Spinal cord (tissue), 10 donors: ENCODE results near the gene ADAMTSL4. TPM values are rescaled to one million over a fixed set of nuclear protein-coding genes. Genes with fewer than 3 reads are reported as not detected.

Experiments used
- DNase-seq, 6 donors: peaks; one replicate each; pipeline versions ENCODE4 v3.0.0 to v3.0.0-alpha.2; 2013 to 2015; ENCODE audit warnings: low spot score in 6 of 6, low read depth in 4 of 6
- H3K27ac ChIP-seq: one replicate; pipeline ENCODE4 v1.5.1; 2013; ENCODE audit warnings: low read depth, low read length, control low read depth
- H3K27me3 ChIP-seq: one replicate; pipeline ENCODE4 v1.6.1; 2013; ENCODE audit warnings: low read length; ENCODE audit not compliant: control insufficient read depth, insufficient read depth
- H3K36me3 ChIP-seq: one replicate; pipeline ENCODE4 v1.6.1; 2013; ENCODE audit warnings: low read length; ENCODE audit not compliant: control insufficient read depth, insufficient read depth
- H3K4me1 ChIP-seq: one replicate; pipeline ENCODE4 v1.6.1; 2013; ENCODE audit warnings: low read length; ENCODE audit not compliant: control insufficient read depth, insufficient read depth
- H3K4me3 ChIP-seq: one replicate; pipeline ENCODE4 v1.5.1; 2013; ENCODE audit warnings: low read depth, low read length, control low read depth
- H3K9me3 ChIP-seq: one replicate; pipeline ENCODE4 v1.6.1; 2013; ENCODE audit warnings: low read length; ENCODE audit not compliant: control insufficient read depth, insufficient read depth
- WGBS: methylation state at CpG from one replicate; pipeline ENCODE4 v1.1.5; 2013; ENCODE audit warnings: missing lambda C conversion rate; ENCODE audit not compliant: insufficient coverage; 5-methylcytosine and 5-hydroxymethylcytosine counted together
- polyA plus RNA-seq, 2 donors: library from polyadenylated mRNA; unstranded; fragments of 120-200 nt; gene quantifications; one replicate each; pipeline ENCODE4 v1.2.1, GENCODE V29; 2013; ENCODE audit not compliant: insufficient read length in 2 of 2
- total RNA-seq, 2 donors: library from RNA; depleted of rRNA in 1 of 2; stranded (reverse); fragments of 120-200 nt in 1 of 2; fragments of >200 nt in 1 of 2; gene quantifications; one replicate each; pipeline versions ENCODE4 v1.2.3 to v1.2.4, GENCODE V29; 2013 to 2014
- donor health status: healthy.

The ADAMTSL4 gene
- total and polyA plus RNA-seq, 4 donors = 2.6 to 19.1 (median 10.4) TPM

DNA sequence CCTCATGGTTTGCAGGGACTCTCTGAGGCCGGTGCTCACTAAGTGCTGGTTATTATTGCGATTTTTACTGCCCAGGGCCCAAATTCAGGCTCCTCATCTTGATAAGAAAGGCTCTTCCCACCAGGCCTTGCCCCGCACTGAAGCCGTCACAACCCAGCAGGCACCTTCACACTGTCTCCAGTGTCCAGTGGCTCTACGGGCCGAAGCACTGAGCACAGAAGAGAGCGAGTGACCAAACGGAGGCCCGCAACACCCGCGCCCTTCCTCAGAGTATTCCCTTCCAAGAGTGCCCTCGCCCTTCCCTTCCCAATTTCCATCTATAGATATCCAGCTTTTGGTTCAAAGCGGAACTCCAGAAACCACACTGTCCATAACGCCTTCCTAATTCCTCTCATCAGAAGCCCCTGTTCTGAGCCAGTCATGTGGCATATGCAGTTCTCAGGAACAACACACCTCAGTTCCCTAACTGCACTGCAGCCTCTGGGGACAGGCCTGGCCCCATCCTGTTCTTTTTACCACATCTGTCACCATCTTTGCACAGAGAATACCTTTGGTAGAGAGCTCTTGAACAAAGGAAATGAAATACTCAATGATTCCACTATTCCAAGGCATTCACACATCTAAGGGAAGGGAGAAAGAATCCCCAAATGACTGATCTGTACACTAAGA, 18.6 kb upstream of the ADAMTSL4 start:
- Histone ChIP-seq H3K27me3 (no peaks in the 10 kb centered on the region), H3K9me3 (no peaks in the 10 kb centered on the region), H3K27ac (no peak overlapping the region), H3K4me1 (peaks cover 19% of the 10 kb centered on the region), H3K36me3 (no peaks in the 10 kb centered on the region), H3K4me3 (no peak overlapping the region)
- peak in 1 of 6 donors; percentile 11 for DNase-seq
- WGBS = 94% methylated on average over 14 of the region's 14 CpGs

GRCh38 chr1:150532860-150533259, 16.3 kb upstream of the ADAMTSL4 start:
- H3K27ac ChIP-seq = peak overlapping the region; percentile 75
- no peaks in the 10 kb centered on the region for H3K9me3 ChIP-seq

DNA sequence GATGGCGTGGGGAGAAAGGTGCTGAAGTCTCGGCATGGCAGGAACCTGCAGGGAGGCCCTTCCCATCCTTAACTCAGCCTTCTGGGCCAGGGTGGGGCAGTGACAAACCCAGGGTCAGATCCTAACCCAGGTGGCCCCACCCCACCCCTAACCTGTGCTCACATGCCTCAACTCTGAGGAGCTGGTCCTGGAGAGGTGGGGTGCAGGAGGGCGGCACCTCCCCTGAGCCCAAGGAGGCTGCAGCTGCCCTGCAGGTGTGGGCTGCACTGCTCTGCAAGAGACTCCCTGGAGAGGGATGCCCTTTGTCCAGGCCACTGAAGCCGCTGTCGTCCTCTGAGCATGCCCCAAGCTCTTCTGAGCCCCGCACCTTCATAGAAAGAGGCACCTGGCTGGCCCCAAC, 15.2 kb upstream of the ADAMTSL4 start:
- Histone ChIP-seq H3K27ac (no peak overlapping the region), H3K4me1 (peaks cover 30% of the 10 kb centered on the region), H3K9me3 (no peaks in the 10 kb centered on the region), H3K27me3 (no peaks in the 10 kb centered on the region), H3K4me3 (no peak overlapping the region), H3K36me3 (peaks cover 3% of the 10 kb centered on the region)
- 76% methylated on average over 5 of the region's 6 CpGs for WGBS
- no peak for DNase-seq

More at GRCh38 chr1:150532860-150533259, 16.3 kb upstream of the ADAMTSL4 start:
- Histone ChIP-seq H3K27me3 (no peaks in the 10 kb centered on the region), H3K36me3 (peaks cover 3% of the 10 kb centered on the region), H3K4me3 (no peak overlapping the region), H3K4me1 (peaks cover 24% of the 10 kb centered on the region)
- 44% methylated on average over 5 of the region's 5 CpGs for WGBS
- DNase-seq = peak in 1 of 6 donors; percentile 38

DNA sequence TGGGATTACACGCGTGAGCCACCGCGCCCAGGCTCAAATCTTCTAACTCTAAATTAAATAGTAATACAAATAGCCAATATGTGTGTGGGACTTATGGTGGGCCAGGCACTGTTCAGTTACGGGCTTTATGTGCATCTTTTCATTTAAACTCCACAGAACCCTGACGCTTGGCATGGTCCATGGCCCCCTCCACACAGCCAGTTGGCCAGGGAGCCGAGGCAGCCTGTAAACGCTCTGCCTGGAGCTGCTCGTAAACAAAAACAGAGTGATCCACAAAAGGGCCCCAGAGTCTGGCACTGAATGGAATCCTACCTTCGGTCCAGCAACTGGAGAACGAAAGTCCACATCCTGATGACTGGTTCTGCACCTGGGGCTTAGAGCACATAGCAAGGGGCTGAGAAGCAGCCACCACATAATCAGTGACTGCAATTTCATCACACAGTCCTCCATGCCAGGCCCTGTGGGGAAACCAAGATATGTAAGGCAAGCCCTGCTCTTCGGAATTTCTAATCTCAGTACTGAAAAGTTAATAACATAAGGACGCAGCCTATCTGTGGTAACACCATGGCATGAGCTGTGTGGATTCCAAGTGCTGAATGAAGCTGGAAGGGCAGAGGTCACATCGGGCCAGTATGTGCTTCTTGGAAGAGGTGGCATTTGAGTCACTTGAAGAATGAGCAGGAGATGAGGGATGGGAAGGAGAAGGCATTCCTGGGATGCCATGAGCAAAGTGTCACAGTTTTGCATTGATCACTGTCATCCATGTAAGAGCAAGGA, 13.5 kb upstream of the ADAMTSL4 start:
- H3K27ac ChIP-seq = no peak overlapping the region
- H3K36me3 ChIP-seq = peaks cover 3% of the 10 kb centered on the region
- no peaks in the 10 kb centered on the region for H3K27me3 ChIP-seq
- peaks cover 28% of the 10 kb centered on the region for H3K4me1 ChIP-seq
- H3K9me3 ChIP-seq = no peaks in the 10 kb centered on the region
- 62% methylated on average over 8 of the region's 14 CpGs for WGBS
- H3K4me3 ChIP-seq = no peak overlapping the region
- DNase-seq = peak in 1 of 6 donors; percentile 13

DNA sequence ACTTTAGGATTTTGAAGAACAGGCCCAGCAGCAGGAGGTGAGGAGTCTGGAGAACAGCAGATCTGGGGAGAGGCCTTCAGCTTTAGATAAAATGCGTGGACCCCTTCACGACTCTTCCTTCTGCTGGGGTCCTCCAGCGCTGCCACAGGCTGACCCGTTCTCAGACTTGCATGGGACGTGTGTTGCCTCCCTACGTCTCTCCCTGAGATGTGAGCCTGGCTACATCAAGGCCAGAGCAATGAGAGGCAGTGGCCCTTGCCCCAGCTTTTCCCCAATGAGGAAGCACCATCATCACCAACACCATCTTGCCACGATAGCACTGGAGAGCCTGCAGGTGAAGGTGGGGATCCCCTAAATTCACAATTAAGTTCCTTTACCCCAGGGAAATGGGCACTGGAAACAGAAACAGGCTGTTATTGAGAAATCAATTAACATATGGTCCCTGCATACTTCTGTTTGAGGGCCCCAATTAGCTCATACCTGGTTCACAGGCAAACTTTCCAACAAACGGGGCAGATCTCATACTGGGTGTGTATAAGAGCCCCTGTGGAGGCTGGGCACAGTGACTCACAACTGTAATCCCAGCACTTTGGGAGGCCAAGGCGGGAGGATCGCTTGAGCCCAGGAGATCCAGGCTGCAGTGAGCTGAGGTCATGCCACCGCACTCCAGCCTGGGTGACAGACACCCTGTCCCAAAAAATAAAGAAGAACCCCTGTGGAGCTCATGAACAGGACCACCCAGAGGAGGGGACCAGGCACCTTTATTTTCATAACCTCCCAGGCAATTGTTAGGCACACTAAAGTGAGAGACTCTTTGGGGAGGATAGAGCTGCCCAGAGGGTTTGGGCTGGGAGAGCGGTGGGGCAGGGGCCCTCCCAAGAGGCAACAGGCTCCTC, 12.1 kb upstream of the ADAMTSL4 start:
- H3K4me1 ChIP-seq = peaks cover 22% of the 10 kb centered on the region
- H3K4me3 ChIP-seq = no peak overlapping the region
- WGBS = 90% methylated on average over 11 of the region's 12 CpGs
- H3K36me3 ChIP-seq = peaks cover 3% of the 10 kb centered on the region
- H3K27me3 ChIP-seq = no peaks in the 10 kb centered on the region
- DNase-seq = no peak
- no peaks in the 10 kb centered on the region for H3K9me3 ChIP-seq
- H3K27ac ChIP-seq = peak overlapping the region; percentile 7

GRCh38 chr1:150537732-150538684, 11.2 kb upstream of the ADAMTSL4 start:
- 76% methylated on average over 13 of the region's 17 CpGs for WGBS
- Histone ChIP-seq H3K4me1 (peaks cover 13% of the 10 kb centered on the region), H3K36me3 (peaks cover 3% of the 10 kb centered on the region), H3K27me3 (no peaks in the 10 kb centered on the region), H3K9me3 (no peaks in the 10 kb centered on the region), H3K4me3 (no peak overlapping the region), H3K27ac (peak overlapping the region; percentile 74)
- DNase-seq = no peak

- Histone ChIP-seq H3K9me3 (no peaks in the 10 kb centered on the region), H3K4me3 (no peak overlapping the region), H3K27ac (no peak overlapping the region), H3K4me1 (peaks cover 8% of the 10 kb centered on the region), H3K36me3 (no peaks in the 10 kb centered on the region), H3K27me3 (peaks cover 4% of the 10 kb centered on the region)
- peak in 1 of 6 donors; percentile 64 for DNase-seq
- WGBS = 37% methylated on average over 8 of the region's 13 CpGs
These were observed 5.6 kb upstream of the ADAMTSL4 start for GRCh38 chr1:150543500-150544143.

DNA sequence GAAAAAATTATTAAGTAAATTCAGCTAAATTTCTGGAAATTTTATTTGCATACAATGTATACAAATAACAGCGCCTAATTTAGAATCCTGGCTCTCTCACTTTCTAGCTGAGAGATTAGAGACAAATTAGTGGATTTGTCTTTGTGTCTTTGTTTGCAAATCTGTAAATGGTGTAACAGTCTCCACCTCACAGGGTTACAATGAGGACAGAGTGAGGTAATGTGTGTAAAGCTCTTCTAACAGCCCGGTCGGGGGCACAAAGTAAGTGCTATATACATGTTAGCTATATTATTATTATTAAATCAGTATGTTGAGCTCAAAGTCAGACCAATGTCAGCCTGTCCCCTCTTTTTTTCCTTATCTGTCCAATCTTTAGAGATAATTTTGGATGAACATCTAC, 5.0 kb upstream of the ADAMTSL4 start:
- H3K4me1 ChIP-seq = peaks cover 12% of the 10 kb centered on the region
- H3K27ac ChIP-seq = no peak overlapping the region
- no peaks in the 10 kb centered on the region for H3K9me3 ChIP-seq
- no CpG with 5 or more reads among the region's 3 CpGs for WGBS
- H3K4me3 ChIP-seq = no peak overlapping the region
- no peaks in the 10 kb centered on the region for H3K36me3 ChIP-seq
- peaks cover 5% of the 10 kb centered on the region for H3K27me3 ChIP-seq
- DNase-seq = peak in 1 of 6 donors; percentile 15
